ENCODE data around the gene ETV1.

The ETV1 gene

DNA sequence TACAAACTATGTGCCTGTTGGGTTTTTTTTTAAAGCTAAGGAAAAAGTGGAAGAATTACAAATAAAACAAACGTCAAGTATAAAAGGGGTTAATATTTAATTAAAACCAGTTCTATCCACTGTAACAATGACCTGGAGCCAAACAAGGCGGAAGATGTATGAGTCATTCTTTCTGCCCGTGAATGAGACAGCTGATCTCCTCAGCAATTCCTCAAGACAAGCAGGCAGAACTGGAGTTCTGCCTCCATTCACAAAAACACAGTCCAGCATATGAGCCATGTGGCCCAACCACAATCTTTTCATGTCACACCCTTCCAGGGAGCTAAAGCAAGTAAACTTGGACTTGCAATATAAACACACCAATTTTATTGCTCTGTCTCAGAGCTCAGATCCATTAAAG is 8.4 kb downstream of the ETV1 start:
- Histone ChIP-seq H3K4me3 (ENCODE audit: low read length) (no peak overlapping the region), H3K27me3 (ENCODE audit: insufficient read depth, low read length) (no peaks in the 10 kb centered on the region), H3K9me3 (ENCODE audit: low read length) (no peaks in the 10 kb centered on the region), H3K36me3 (ENCODE audit: insufficient read depth, low read length) (no peaks in the 10 kb centered on the region), H3K4me1 (ENCODE audit: insufficient read depth, low read length) (peaks cover 24% of the 10 kb centered on the region), H2AFZ (ENCODE audit: low read depth, low read length) (no peak overlapping the region)

DNA sequence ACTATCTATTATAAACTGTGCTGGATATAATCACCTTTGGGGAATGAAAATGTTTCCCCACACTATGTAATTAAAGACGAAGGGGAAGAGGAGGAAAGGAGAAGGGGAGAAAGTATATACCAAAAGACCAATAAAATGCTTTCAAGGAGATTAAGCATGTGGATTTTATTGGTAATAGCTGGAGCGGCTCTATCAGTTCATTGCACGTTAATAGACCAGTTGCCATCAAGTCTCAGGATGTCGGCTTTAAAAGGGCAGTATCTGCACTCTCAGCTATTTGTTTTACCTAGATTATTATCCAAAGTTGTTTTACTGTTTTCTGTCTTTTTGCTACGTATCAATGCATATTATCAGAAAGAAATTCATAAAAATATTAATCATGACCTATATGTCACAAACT is 9.0 kb downstream of the ETV1 start:
- Histone ChIP-seq H3K36me3 (ENCODE audit: insufficient read depth, low read length) (no peaks in the 10 kb centered on the region), H3K9me3 (ENCODE audit: low read length) (no peaks in the 10 kb centered on the region), H2AFZ (ENCODE audit: low read depth, low read length) (no peak overlapping the region), H3K4me1 (ENCODE audit: insufficient read depth, low read length) (peaks cover 24% of the 10 kb centered on the region), H3K27me3 (ENCODE audit: insufficient read depth, low read length) (no peaks in the 10 kb centered on the region), H3K4me3 (ENCODE audit: low read length) (no peak overlapping the region)

DNA sequence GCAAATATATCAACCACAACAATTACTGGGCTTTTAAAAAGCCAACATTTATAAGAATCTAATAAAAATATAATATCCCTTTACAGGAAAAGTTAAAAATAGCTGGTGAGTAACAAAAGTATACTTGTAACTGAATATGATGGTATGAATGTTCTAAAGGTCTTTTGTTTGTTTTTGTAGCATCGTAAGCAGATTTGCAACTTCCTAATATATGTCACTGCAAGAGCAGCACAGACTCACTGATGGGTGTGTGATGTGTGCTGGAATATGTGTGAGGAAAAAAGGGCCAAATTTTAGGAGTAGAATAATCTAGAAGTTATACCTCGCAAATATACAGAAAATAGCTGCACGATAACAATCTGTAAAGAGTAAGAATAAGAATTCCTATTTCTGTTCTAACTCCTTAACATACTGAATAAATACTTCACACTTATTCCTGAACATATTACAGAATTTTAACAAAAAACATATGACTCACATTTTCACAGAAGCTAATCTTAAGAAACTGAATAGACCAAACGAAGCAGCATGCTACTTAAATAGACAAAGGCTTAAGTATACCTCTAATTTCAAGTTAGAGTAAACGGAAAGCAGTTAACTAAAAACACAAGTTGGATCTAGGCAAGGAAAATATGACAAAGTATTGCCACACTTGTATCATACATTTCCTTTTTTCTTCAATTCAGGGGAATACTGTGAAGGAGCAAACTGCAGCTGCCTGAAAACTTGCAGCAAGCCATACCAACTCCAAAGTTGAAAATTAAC is 9.6 kb downstream of the ETV1 start:
- H3K4me1 ChIP-seq (ENCODE audit: insufficient read depth, low read length), result peaks cover 18% of the 10 kb centered on the region
- no peak overlapping the region for H3K4me3 ChIP-seq (ENCODE audit: low read length)
- H3K27me3 ChIP-seq (ENCODE audit: insufficient read depth, low read length), result no peaks in the 10 kb centered on the region
- H2AFZ ChIP-seq (ENCODE audit: low read depth, low read length), result no peak overlapping the region
- H3K9me3 ChIP-seq (ENCODE audit: low read length), result no peaks in the 10 kb centered on the region
- H3K36me3 ChIP-seq (ENCODE audit: insufficient read depth, low read length), result no peaks in the 10 kb centered on the region

DNA sequence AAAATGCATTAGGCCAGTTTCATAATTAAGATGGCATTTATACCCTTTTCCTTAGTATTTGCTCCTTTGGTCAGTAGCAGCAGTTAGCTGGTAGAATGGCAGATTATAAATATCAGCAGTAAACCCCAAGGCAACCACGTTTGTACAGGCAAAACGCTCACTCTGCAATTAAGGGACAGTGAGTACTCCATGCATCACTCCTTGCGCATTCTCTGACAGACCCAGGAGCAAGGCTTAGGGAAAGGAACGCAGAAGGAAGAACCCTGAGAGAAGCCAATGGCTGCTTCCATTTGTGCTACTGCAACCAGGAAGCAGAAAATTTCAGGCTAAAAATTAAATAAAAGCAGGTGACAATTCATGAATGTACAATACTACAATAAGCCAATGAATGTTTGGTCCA is 12.9 kb downstream of the ETV1 start:
- Histone ChIP-seq H3K27me3 (ENCODE audit: insufficient read depth, low read length) (no peaks in the 10 kb centered on the region), H2AFZ (ENCODE audit: low read depth, low read length) (no peak overlapping the region), H3K9me3 (ENCODE audit: low read length) (no peaks in the 10 kb centered on the region), H3K36me3 (ENCODE audit: insufficient read depth, low read length) (peaks cover 3% of the 10 kb centered on the region), H3K4me3 (ENCODE audit: low read length) (no peak overlapping the region), H3K4me1 (ENCODE audit: insufficient read depth, low read length) (peaks cover 15% of the 10 kb centered on the region)

DNA sequence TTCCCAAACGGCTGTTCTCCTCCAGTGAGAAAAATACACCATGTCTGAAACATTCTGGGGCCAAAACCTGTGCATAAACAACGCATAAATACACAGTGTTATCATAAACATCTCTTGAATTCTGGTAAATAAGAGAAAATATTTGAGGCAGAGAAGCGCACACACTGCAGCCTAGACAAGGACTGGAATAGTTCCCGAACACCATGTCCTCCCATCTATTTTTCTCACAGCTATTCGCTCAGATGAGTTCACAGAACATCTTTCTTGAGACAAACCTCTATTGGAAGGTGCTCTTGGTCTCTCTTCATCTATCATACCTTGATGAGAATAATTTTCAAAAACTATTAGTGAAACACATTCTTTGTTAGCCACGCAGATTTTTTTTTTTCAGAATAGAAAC is 24.4 kb downstream of the ETV1 start:
- no peaks in the 10 kb centered on the region for H3K9me3 ChIP-seq (ENCODE audit: low read length)
- no peak overlapping the region for H3K4me3 ChIP-seq (ENCODE audit: low read length)
- no peaks in the 10 kb centered on the region for H3K27me3 ChIP-seq (ENCODE audit: insufficient read depth, low read length)
- H3K36me3 ChIP-seq (ENCODE audit: insufficient read depth, low read length), result no peaks in the 10 kb centered on the region
- H2AFZ ChIP-seq (ENCODE audit: low read depth, low read length), result no peak overlapping the region
- no peaks in the 10 kb centered on the region for H3K4me1 ChIP-seq (ENCODE audit: insufficient read depth, low read length)

DNA sequence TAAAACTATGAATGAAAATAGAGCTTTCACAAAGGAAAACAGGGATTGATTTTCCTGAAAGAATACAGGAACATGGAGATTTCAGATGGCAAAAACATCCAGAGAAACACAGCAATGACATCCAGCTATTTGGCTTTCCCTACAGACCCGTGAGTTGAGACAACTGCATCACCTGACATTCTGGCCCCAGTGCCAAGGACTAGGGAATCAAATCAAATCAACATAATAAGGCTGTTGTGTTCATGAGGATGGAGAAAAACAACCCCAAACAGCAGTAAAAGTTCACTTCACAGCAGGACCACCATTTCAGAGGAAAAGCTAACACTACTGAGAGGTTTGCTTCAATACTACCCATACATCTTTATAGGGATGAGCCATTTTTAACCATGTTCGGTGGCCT is 25.5 kb downstream of the ETV1 start:
- no peaks in the 10 kb centered on the region for H3K27me3 ChIP-seq (ENCODE audit: insufficient read depth, low read length)
- H3K4me3 ChIP-seq (ENCODE audit: low read length), result no peak overlapping the region
- no peaks in the 10 kb centered on the region for H3K36me3 ChIP-seq (ENCODE audit: insufficient read depth, low read length)

DNA sequence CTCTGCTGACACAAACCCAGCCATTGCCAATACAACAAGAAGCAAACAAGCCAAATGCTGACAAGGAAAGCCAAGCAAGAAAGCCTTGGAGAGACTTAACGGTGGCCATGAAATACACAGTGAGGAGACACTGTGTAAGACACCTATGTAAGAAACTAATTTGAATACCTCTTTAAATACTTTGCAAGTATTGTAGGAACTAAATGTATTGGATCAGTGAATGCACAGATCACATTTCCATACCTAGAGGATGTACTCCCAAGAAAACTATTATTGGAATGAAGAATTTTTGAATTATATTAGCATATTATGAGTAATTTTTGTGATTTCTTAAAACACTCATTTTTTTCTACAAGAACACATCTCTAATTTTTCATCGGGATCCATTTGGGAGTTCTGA is 34.0 kb downstream of the ETV1 start:
- Histone ChIP-seq H3K9me3 (ENCODE audit: low read length) (no peaks in the 10 kb centered on the region), H3K36me3 (ENCODE audit: insufficient read depth, low read length) (no peaks in the 10 kb centered on the region), H2AFZ (ENCODE audit: low read depth, low read length) (no peak overlapping the region), H3K4me3 (ENCODE audit: low read length) (no peak overlapping the region), H3K27me3 (ENCODE audit: insufficient read depth, low read length) (no peaks in the 10 kb centered on the region), H3K4me1 (ENCODE audit: insufficient read depth, low read length) (no peaks in the 10 kb centered on the region)

More for the DNA sequence above, 25.5 kb downstream of the ETV1 start:
- no peaks in the 10 kb centered on the region for H3K4me1 ChIP-seq (ENCODE audit: insufficient read depth, low read length)
- no peak overlapping the region for H2AFZ ChIP-seq (ENCODE audit: low read depth, low read length)
- H3K9me3 ChIP-seq (ENCODE audit: low read length), result no peaks in the 10 kb centered on the region

DNA sequence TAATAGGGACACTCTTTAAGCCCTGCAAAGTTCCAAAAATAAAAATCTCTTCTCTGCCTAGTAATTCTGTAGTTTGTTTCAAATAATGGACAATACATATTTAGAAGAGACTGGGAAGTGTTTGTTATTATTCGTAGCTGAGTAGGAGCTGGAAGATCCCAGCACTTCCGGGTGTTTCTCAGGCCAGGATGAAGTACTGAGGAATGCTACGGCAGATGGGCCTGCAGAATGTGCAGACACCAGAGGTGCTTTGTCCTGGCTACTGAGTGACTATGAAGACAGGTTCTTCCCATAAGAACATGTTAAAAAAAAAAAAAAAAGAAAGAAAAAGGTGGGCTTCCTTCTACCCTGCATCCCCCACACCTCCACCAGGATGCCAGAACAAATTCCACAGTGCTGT is 36.1 kb downstream of the ETV1 start:
- no peak overlapping the region for H2AFZ ChIP-seq (ENCODE audit: low read depth, low read length)
- no peaks in the 10 kb centered on the region for H3K9me3 ChIP-seq (ENCODE audit: low read length)
- H3K4me3 ChIP-seq (ENCODE audit: low read length), result no peak overlapping the region
- H3K27me3 ChIP-seq (ENCODE audit: insufficient read depth, low read length), result no peaks in the 10 kb centered on the region
- no peaks in the 10 kb centered on the region for H3K36me3 ChIP-seq (ENCODE audit: insufficient read depth, low read length)
- no peaks in the 10 kb centered on the region for H3K4me1 ChIP-seq (ENCODE audit: insufficient read depth, low read length)

DNA sequence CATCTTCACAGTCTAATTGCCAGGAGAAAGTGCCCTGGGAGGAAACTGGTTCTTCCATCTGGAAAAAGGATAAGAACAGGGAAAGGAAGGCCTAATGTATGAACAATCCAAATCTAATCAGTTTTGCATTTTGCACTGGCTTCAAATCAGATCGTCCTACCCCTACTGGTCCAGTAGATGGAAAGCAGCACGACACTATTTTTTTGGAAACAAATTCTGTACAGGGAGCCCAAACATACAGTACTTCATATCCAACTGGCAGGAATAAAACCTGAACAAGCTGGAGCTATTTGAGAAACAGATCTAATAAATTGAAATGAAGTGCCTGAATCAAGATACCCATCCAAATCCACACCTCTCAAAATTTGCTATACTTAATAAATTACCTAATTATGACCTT is 36.5 kb downstream of the ETV1 start:
- no peaks in the 10 kb centered on the region for H3K9me3 ChIP-seq (ENCODE audit: low read length)
- H2AFZ ChIP-seq (ENCODE audit: low read depth, low read length), result no peak overlapping the region
- no peak overlapping the region for H3K4me3 ChIP-seq (ENCODE audit: low read length)
- H3K4me1 ChIP-seq (ENCODE audit: insufficient read depth, low read length), result no peaks in the 10 kb centered on the region
- H3K36me3 ChIP-seq (ENCODE audit: insufficient read depth, low read length), result no peaks in the 10 kb centered on the region
- no peaks in the 10 kb centered on the region for H3K27me3 ChIP-seq (ENCODE audit: insufficient read depth, low read length)

DNA sequence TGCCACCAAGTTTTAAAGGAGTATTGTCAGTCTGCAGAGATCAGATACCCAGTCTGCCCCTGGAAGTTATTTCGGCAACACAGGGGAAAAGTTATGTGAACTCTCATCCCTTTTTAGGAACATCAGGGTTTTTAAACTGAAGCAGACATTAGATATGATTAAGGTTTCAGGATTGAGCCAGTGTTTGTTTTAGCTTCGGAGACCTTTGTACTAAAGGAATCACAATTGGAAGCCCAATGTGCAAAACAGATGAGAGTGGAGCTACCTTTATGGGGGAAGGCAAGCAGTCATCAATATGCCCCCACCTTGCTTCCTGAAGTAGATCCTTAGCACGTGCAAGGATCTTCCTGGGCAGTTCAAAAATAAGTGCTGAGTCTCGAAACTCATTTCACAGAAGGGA is 39.5 kb downstream of the ETV1 start:
- H3K4me1 ChIP-seq (ENCODE audit: insufficient read depth, low read length), result no peaks in the 10 kb centered on the region
- no peak overlapping the region for H3K4me3 ChIP-seq (ENCODE audit: low read length)

DNA sequence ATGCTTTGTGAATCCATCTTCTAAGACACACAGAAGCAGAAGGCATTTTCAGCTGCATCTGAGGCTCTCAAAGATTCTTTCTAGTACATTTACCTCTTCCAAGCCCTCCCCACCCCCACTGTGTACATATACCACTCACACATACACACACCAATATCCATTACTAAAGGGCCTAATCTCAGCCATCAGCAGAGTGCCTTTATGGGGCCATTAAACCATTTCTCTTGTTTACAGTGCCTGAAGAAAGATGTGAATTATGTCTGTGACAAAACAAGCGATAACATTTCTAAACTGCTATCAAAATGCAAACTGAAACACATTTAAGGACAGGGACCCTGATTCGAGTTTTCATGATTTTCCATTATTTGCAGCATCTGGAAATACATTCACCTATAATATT is 40.0 kb downstream of the ETV1 start:
- Histone ChIP-seq H3K4me1 (ENCODE audit: insufficient read depth, low read length) (no peaks in the 10 kb centered on the region), H3K36me3 (ENCODE audit: insufficient read depth, low read length) (no peaks in the 10 kb centered on the region), H3K4me3 (ENCODE audit: low read length) (no peak overlapping the region), H2AFZ (ENCODE audit: low read depth, low read length) (no peak overlapping the region), H3K9me3 (ENCODE audit: low read length) (no peaks in the 10 kb centered on the region), H3K27me3 (ENCODE audit: insufficient read depth, low read length) (no peaks in the 10 kb centered on the region)

More for the DNA sequence above, 39.5 kb downstream of the ETV1 start:
- Histone ChIP-seq H3K27me3 (ENCODE audit: insufficient read depth, low read length) (no peaks in the 10 kb centered on the region), H3K36me3 (ENCODE audit: insufficient read depth, low read length) (no peaks in the 10 kb centered on the region), H2AFZ (ENCODE audit: low read depth, low read length) (no peak overlapping the region), H3K9me3 (ENCODE audit: low read length) (no peaks in the 10 kb centered on the region)

DNA sequence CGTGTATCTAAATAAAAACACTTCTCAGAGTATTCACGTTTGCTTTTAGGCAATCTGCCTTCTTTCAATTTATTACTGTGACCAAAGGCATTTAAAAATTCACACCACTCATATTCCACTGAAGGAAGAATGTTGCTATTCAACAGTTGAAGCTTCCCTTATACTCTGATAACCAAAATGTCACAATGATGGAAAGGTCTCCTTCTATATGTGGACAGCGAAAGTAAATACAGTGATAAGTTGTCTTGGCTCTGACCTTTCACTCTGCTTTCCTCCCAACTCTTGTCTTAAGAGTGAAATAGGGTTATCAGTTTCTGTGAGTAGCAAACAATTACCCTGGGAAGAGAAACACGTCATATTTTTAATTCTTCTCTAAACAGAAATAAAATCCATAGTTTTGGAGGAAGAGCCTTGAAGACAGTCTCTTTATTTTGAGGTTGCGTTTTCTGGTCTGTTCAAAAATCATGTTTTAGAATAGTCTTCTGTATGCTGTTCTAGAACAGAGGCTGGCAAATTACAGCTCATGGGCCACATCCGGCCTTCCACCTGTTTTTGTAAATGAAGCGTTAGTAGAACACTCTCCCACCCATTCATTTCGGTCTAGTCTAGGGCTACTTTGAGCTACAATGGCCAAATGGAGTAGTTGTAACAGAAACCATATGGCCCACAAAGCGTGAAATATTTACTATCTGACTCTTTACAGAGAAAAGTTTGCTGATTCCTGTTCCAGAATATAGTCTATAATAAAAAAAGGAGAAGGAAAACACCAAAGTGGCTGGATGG is 41.3 kb downstream of the ETV1 start:
- Histone ChIP-seq H3K4me1 (ENCODE audit: insufficient read depth, low read length) (no peaks in the 10 kb centered on the region), H2AFZ (ENCODE audit: low read depth, low read length) (no peak overlapping the region), H3K36me3 (ENCODE audit: insufficient read depth, low read length) (no peaks in the 10 kb centered on the region), H3K4me3 (ENCODE audit: low read length) (no peak overlapping the region), H3K9me3 (ENCODE audit: low read length) (no peaks in the 10 kb centered on the region), H3K27me3 (ENCODE audit: insufficient read depth, low read length) (no peaks in the 10 kb centered on the region)

DNA sequence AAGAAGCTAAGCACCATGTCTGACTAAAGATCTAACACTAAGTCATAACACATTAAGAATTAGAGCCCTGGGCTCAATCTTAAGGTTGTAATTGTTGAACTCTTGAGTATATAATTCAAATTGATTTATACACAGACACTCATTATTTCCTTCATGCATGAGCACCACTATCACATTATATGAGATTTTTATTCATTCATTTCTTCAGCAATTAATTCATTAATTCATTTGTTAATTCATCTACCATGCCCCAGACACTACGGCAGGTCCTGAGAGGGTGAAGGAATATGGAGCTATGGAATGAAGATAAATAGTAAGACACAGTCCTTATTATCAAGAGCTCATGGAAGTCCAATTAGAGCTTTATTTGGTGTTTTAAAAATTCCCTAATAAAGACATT is 41.9 kb downstream of the ETV1 start:
- Histone ChIP-seq H3K27me3 (ENCODE audit: insufficient read depth, low read length) (no peaks in the 10 kb centered on the region), H3K9me3 (ENCODE audit: low read length) (no peaks in the 10 kb centered on the region), H2AFZ (ENCODE audit: low read depth, low read length) (no peak overlapping the region), H3K36me3 (ENCODE audit: insufficient read depth, low read length) (no peaks in the 10 kb centered on the region), H3K4me1 (ENCODE audit: insufficient read depth, low read length) (no peaks in the 10 kb centered on the region), H3K4me3 (ENCODE audit: low read length) (no peak overlapping the region)

Data from neuron (in vitro differentiated cells).